HG03066 (cell line): ENCODE results near the gene F2RL2.

Source experiments
- ATAC-seq: cut with Tn5 transposase; IDR thresholded peaks from one replicate; pipeline ENCODE4 v1.9.1; 2021; ENCODE audit warnings: low read depth; ENCODE audit not compliant: unreplicated experiment

The F2RL2 gene, protein sequence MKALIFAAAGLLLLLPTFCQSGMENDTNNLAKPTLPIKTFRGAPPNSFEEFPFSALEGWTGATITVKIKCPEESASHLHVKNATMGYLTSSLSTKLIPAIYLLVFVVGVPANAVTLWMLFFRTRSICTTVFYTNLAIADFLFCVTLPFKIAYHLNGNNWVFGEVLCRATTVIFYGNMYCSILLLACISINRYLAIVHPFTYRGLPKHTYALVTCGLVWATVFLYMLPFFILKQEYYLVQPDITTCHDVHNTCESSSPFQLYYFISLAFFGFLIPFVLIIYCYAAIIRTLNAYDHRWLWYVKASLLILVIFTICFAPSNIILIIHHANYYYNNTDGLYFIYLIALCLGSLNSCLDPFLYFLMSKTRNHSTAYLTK

DNA sequence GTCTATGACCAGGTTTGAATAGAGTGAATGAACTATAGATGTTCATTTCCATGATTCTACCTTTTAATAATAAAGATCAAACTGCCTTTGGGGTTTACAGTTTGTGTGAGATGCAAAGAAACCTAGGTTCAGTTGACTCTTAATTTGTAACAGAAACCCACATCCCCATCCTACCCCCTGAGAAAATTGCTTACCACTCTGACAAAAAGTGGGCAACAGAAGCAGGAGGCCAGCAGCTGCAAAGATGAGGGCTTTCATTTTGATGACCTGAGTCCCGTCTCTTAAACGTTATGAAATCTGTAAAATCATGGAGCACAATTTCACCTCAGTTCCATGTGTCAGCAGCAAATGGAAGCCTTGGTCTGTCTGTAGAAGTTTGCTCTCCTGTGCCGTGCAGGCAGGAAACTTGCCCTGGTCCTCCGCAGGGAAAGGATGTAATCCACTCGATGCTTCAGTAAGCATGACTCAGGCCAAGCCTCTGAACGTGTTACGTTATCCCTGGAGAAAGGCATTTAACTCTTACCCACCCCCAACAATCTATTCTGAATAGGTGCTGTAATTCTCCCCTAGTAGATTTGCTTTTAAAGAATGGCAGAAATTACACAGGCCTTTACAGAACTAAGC is at the start of gene F2RL2:
F2RL2 (minus strand) TSS at position 431 of the 624 bp plus-strand sequence; CDS start at position 258, 173 bp downstream.
- ATAC-seq = no peak

DNA sequence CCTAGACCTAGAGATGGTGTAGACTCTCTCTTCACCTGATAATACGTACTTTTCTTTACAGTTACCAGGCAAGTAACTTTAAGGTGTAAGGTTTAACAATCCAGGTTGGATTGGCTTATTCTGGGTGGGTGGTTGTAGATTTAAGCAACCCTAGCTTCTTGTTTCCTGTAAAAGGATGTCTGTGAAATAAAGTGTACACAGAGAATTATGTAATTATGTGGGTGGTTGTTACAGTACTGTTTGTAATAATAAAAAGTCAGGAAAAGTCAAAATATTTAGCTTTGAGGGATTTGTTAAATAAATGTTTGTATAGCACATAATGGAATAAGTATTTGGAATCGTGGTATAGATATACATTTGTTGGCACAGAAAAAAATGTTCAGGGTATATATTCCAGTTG is 49.0 kb upstream of the F2RL2 start:
- no peak for ATAC-seq

DNA sequence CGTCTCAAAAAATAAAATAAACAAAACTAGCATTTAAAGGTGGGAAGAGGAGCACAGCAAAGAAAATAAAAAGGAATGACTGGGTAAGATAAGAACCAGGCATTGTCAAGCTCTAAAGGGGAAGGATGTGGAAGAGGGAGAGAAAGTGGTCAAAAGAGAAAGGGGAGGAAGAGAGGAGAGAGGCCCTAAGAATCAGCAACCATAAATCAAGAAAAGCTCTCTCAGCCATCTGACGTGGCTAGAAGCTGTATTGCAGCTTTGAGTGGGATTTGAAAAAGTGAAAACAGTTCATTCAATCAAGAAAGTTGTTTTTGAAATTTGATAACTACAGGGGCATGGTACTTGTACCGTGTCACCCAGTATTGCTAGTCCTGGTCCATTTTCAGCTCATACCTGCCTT is 47.3 kb upstream of the F2RL2 start:
- ATAC-seq = no peak

DNA sequence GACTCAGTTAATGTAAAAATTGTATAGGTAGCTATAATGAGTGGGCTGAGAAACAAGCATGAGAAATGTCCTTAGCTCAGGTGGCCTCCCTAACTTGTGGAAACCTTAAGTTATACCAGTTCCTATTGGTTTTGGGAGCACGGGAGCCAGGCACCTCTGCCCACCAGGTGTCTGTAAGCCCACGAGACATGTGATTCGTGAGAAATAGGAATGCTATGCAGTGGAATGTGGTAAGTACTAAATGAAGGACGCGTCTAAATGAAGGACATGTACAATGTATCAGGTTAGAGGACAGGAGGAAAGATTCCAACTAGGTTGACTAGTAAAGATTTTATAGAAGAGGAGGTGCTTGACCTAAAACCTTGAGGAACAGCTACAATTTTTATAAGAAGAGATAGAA is 46.0 kb upstream of the F2RL2 start:
- ATAC-seq = no peak

DNA sequence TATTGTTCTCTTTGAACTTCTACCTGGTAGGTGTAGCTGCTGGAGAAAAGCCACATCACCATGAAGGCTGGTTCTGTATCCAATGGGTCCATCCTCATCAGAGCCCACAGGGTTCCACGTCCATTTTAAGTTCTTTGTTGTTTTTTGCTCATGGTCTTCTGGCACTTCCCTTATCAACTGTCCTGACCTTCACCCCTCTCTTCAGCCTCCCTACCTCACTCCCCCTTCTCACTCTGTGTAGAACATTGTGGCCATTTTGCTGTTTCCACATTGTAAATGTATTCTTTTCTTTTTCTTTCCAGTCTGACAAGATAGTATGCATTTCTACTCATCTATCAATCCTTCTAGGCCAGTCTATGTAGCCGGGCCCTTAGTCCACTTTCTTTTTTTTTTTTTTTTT is 44.3 kb upstream of the F2RL2 start:
- ATAC-seq = no peak

DNA sequence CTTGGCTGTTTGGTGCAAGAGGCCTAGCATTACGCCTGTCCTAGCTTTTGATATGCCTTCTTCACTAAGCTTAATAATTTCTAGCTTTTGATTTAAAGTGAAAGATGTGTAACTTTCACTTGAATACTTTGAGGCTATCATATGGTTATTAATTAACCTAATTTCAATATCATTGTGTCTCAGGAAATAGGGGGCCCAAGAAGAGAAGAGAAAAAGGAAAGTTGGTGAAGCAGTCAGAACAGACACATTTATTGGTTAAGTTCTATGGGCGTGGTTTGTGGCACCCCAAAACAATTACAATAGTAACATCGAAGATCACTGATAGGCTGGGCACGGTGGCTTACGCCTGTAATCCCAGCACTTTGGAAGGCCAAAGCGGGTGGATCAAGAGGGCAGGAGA is 40.9 kb upstream of the F2RL2 start:
- no peak for ATAC-seq

DNA sequence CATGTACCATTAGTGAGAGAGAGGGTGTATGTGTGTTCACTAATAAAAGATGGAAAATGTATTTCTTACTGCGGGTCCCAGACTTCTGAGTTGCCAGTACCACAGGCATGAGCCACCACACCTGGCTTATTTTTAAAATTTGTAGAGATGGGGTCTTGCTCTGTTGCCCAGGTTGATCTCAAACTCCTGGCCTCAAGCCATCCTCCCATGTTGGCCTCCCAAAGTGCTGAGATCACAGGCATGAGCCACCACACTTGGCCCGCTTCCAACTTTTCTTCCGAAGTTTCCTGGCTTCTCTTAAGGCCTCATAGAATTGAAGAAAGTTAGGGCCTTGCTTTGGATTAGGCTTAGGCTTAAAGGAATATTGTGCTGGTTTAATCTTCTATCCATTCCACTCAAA is 40.4 kb upstream of the F2RL2 start:
- no peak for ATAC-seq

DNA sequence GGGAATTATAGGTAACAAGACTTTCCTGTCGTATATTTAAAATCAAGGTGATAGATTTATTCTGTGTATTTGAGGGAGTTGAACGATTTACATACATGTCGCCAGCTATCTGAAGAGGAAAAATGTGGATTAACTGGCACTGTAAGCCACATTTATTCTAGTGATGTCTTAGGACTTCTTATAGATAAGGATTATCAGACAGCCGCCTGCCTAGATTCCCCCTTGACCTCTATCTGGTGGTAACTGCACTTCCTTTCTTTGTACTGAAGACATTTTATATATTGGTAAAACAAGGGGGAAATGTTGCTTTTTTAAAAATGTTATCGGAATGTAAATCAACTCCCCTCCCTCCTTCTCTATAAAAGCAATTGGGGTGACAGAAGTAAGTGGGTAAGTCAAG is 39.3 kb upstream of the F2RL2 start:
- no peak for ATAC-seq

DNA sequence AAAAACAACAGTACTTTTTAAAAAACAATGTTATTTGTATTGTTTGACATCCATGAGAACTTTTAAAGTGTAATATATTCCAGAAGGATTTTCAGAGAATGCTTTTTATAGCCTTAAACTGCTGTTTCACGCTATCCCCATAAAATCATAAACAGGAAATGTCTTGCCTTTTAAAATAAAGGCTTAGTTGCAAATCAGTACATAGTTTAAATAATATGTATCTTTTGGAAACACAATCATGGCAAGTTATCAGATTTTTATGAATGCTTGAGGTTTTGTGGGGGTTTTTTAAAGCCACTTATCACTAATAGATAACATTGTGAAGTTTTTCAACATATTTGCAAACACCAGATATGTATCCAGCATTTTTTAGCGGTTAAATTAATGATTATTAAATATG is 37.2 kb upstream of the F2RL2 start:
- no peak for ATAC-seq

DNA sequence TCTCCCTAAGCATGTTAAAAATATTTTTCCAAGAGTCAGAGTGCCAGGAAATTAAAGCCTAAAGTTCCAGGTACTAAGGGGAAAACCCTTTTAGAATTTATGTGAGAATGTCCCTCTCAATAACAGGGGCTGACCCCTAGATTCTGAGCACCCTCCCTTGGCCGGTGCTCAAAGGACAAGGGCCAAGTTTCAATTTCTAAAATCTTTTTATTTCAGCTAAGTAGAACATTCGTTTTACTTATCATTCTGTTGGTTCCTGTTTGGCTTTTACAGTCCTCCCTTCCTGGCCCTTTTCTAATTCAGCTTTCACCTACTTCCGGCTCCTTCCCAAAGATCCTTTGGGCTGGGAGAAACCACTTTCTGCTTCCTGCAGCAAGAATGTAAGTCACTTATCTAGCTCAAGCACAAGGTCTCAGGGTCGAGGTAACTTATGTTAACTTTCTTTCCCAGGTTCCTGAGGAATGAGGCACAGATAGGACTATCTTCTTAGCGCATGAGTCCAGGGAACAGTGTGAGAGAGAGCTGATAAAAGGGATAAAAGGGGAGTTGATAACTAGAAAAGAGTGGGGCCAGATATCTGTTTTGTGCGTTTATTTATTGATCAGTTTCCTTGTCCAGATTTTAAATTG is 34.6 kb upstream of the F2RL2 start:
- ATAC-seq = no peak

DNA sequence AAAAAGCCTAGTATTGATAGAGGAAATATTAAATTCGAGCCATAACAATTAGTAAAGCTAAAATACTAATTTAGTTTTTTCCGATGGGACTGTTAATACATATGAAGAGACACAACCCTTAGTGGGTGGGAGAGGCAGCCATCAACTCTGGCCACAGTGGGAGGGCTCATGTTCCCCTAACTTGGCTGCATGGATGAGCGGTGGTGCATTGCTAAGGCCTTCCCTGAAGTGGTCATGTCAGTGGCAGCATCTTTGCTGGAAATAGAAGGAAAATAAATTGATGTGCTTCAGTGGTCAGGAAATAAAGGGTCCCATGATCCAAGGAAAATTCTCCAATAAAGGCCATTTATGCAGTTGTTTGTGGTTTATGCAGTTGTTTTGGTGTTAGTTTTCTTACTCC is 33.9 kb upstream of the F2RL2 start:
- ATAC-seq = no peak

DNA sequence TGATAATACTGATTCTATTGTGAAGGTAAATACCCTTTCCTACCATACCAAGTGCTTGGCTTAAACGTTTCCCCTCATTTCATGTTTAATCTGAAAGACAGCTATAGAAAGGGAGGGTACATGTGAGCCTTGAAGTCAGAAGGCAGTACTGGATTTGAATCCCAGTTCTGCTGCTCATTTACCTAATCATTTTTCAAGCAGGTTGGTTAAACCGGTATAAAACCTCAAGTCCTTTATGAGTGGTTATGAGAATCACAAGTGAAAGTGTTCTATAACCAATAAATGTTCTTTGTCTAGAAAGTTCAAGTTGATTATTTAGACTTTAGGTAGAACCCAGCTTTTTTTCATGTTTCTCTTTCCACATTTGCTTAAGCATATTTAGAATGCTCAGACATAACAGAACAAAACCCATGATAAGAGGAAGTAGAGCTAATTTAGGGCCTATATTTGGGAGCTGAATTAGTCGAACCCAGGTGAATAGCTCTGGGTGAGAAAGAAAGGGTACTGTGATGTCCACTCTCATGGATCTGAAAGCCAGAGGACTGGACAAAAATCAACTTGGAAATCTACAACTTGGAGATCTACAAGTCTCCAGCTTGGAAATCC is 29.7 kb upstream of the F2RL2 start:
- no peak for ATAC-seq

DNA sequence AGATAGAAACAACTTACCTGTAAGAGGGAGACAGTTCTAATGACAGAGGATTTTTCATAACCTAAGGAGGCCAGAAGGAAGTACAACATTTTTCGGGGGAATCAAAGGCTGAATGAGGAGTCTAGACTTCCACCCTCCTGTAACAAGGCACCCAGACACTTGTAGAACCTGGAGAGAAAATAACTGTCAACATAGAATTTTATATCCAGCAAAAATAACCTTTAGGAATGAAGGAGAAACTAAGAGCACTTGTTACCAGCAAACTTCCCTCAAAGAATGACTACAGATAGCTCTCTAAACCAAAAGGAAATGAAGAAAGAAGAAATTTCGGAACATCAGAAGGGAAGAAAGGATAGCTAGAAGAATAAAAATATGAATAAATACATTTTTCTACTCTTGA is 25.9 kb upstream of the F2RL2 start:
- no peak for ATAC-seq

DNA sequence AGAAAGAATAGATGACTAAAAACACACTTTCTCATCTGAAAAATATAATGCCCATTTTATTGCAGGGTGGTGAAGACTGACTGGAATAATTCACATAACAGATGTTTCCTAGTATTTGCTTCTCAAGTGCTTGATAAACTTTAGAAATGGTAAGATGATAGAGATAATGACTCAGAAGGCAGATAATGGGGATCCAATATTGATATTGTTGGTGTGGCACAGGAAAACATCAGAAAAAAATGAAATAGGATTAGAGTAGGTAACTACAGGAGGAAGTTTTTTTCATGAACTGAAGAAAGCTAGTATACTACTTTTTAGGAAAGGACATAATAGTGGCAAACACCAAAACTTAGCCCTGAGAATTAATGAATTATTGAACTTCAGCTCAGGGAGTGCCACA is 20.2 kb upstream of the F2RL2 start:
- no peak for ATAC-seq

DNA sequence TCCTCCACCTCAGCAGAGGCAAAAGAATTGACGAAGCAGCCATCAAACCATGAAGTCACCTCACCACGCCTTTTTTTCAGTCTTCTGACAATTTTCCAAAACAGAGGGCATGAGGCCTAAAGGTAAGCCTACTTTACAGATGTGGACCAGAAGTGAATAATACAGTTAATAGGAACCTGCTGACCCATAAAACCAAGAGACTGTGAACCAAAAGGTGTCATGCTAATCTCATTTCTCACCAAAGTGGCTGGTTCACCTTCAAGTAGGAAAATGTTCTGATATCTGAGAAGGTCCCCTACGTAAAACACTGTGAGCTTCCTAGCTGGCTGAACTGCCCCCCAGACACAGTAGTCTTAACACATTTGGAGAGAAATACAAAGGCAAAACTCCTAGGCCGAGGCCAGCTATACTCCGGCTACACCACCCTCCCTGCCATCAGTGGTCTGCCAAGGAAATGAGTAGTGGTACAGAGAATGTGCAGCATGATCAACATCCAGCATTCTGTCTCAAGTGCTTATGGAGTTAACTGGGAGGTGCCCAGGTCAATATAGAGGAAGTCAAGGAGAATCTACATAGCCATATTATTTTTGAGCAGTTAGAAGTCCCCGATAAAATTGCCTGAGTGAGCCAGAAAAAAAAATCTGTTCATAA is 19.3 kb upstream of the F2RL2 start:
- ATAC-seq = no peak

DNA sequence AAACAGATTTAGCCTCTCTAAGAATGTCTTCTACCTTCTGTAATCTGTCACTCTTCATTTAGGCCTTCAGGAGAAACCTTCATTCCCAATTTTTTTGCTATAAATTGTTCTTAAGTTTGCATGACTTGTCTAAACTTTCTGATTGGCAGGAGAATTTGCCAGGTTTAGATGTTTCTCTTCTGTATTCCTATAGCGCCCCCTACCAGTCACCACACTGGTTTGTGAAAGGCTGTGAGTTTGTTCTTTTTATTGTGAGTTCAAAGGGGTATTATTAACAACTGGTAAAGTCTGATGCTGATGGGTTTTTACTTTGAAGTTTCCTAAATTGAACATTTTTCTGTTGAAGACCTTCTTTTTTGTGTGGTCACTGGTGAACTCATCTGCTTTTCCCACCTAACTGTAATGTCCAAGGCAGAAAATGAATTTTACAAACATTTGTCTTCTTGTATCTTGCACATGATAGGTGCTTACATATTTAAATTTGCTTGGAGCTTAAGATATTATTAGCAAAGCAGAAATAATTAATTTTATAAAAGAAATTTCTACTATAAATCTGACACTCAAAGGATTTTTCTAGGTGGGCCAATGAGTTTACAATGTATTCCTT is 18.4 kb upstream of the F2RL2 start:
- ATAC-seq = no peak

DNA sequence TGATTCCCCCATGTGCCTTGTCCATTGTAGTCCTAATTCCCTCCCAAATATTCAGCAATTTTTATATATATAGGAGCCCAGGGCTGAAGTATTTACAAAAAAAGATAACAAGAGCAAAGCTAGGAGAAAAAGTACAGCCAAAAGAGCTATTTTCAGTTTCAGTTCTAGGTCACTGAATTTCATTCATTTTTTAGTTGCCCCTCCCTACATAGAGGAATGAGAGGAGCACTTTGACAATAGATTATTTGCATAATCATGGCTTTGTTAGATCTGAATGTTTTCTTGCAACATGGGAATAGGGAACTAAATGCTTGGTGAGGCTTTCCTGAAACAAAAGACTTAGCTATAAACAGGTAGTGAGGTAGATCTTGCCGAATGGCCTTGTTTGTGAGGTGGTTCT is 15.3 kb upstream of the F2RL2 start:
- ATAC-seq = peak; percentile 76

DNA sequence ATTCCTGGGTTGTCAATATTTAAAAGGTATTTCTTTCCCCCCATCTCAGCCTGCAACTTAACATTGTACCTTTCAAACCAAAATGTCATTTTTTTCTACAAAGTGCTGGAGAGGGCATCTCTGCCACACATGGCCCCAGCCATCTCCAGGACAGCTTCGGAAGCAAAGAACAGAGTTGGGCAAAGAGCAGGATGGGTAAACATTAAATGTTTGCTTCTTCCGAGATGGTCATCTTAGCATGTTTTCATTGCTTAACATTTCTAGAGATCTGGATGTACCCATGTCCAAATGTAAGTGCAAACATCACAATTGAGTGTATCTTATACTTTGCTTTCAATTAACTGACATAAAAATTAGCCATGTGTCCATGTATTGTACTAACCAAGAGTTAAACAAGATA is 14.3 kb upstream of the F2RL2 start:
- no peak for ATAC-seq

DNA sequence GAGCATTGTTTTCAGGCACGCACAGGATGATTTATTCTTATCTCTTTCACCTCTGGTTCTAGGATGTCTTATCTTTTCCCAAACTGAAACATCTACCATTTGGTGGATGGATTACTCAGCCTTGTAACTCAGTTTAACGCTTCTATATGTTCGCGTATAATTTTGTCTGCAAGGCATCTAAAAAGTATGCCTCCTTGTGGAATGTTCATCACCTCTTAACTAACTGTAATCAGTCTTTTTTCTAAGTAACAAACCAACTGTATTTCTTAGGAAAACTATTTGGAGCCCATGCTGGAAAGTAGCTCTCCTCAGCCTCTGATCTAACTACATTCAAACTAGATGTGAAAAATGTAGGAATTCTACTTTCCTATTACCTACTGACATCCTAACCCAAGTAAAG is 11.5 kb upstream of the F2RL2 start:
- no peak for ATAC-seq

DNA sequence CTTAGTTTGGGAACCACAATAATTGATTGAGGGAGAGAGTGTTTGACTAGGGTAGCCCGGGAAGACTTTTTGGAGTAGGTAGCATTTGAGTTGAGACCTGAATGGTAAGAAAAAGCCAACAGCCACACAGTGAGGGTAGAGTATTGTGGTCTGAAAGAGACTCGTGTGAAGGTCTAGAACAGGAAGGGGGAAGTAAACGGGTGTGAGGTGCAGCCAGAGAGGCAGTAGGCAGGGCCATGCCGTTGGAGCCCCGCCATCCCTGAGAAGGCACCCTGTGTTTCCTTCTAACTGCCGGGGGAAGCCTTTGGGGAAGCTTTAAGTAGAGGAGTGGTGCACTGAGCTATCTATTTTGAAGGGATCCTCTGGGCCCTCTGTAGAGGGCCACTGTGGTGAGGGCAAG is 3.5 kb upstream of the F2RL2 start:
- ATAC-seq = no peak
